ENCODE data around the gene ACAA1. TPM values are rescaled to one million over a fixed set of nuclear protein-coding genes. Genes with fewer than 3 reads are reported as not detected.

ACAA1 gene
- total RNA-seq, 1 experiment from 2014 or later, result 24.0 TPM

GRCh38 chr3:38098376-38098723 is 38.6 kb downstream of the ACAA1 start:
- CTCF ChIA-PET, result no interaction called here
- Histone ChIP-seq H3K9me3 (ENCODE audit: low read depth, low read length, poor library complexity, severe bottlenecking) (no peaks in the 10 kb centered on the region), H3K4me3 (ENCODE audit: low read depth, low read length, poor library complexity, severe bottlenecking) (no peak overlapping the region), H3K36me3 (ENCODE audit: insufficient read depth, low read length, poor library complexity, severe bottlenecking) (no peaks in the 10 kb centered on the region), H3K4me1 (ENCODE audit: insufficient read depth, low read length, poor library complexity, severe bottlenecking) (no peaks in the 10 kb centered on the region), H3K27ac (ENCODE audit: low read depth, low read length, poor library complexity, severe bottlenecking) (no peak overlapping the region), H3K27me3 (replicated peaks; ENCODE audit: insufficient read depth, low read depth, low read length, poor library complexity) (no peaks in the 10 kb centered on the region)
- BruUV-seq (replicated peaks), result no TSS peak
- TF ChIP-seq EZH2 (IDR thresholded peaks at IDR 0.05; ENCODE audit: borderline replicate concordance, low read depth, low read length, poor library complexity, severe bottlenecking) (no peak), CTCF (conservative IDR thresholded peaks at IDR 0.05; ENCODE audit: low read depth, low read length) (no peak)
- DNase-seq (ENCODE audit: low spot score), result no peak
- POLR2A ChIA-PET (ENCODE audit: low non-redundant PET), result no interaction called here
- intact Hi-C loops (cut with micrococcal nuclease; ENCODE audit: unreplicated experiment), result no loop called here

- Histone ChIP-seq H3K36me3 (ENCODE audit: insufficient read depth, low read length, poor library complexity, severe bottlenecking) (no peaks in the 10 kb centered on the region), H3K4me3 (ENCODE audit: low read depth, low read length, poor library complexity, severe bottlenecking) (no peak overlapping the region), H3K9me3 (ENCODE audit: low read depth, low read length, poor library complexity, severe bottlenecking) (no peaks in the 10 kb centered on the region), H3K4me1 (ENCODE audit: insufficient read depth, low read length, poor library complexity, severe bottlenecking) (no peaks in the 10 kb centered on the region), H3K27ac (ENCODE audit: low read depth, low read length, poor library complexity, severe bottlenecking) (no peak overlapping the region), H3K27me3 (replicated peaks; ENCODE audit: insufficient read depth, low read depth, low read length, poor library complexity) (no peaks in the 10 kb centered on the region)
- BruUV-seq (replicated peaks), result no TSS peak
- POLR2A ChIA-PET (ENCODE audit: low non-redundant PET), result no interaction called here
- DNase-seq (ENCODE audit: low spot score), result no peak
- CTCF ChIA-PET, result no interaction called here
- intact Hi-C loops (cut with micrococcal nuclease; ENCODE audit: unreplicated experiment), result no loop called here
- TF ChIP-seq CTCF (conservative IDR thresholded peaks at IDR 0.05; ENCODE audit: low read depth, low read length) (no peak), EZH2 (IDR thresholded peaks at IDR 0.05; ENCODE audit: borderline replicate concordance, low read depth, low read length, poor library complexity, severe bottlenecking) (no peak)
Observed at GRCh38 chr3:38097446-38098375, 39.2 kb downstream of the ACAA1 start.

GRCh38 chr3:38095669-38096483 is 41.1 kb downstream of the ACAA1 start:
- ChIA-PET POLR2A (ENCODE audit: low non-redundant PET) (no interaction called here), CTCF (no interaction called here)
- DNase-seq (ENCODE audit: low spot score), result no peak
- intact Hi-C loops (cut with micrococcal nuclease; ENCODE audit: unreplicated experiment), result no loop called here
- Histone ChIP-seq H3K27me3 (replicated peaks; ENCODE audit: insufficient read depth, low read depth, low read length, poor library complexity) (no peaks in the 10 kb centered on the region), H3K9me3 (ENCODE audit: low read depth, low read length, poor library complexity, severe bottlenecking) (no peaks in the 10 kb centered on the region), H3K4me1 (ENCODE audit: insufficient read depth, low read length, poor library complexity, severe bottlenecking) (no peaks in the 10 kb centered on the region), H3K4me3 (ENCODE audit: low read depth, low read length, poor library complexity, severe bottlenecking) (no peak overlapping the region), H3K36me3 (ENCODE audit: insufficient read depth, low read length, poor library complexity, severe bottlenecking) (no peaks in the 10 kb centered on the region), H3K27ac (ENCODE audit: low read depth, low read length, poor library complexity, severe bottlenecking) (no peak overlapping the region)
- TF ChIP-seq EZH2 (IDR thresholded peaks at IDR 0.05; ENCODE audit: borderline replicate concordance, low read depth, low read length, poor library complexity, severe bottlenecking) (no peak), CTCF (conservative IDR thresholded peaks at IDR 0.05; ENCODE audit: low read depth, low read length) (no peak)
- no TSS peak for BruUV-seq (replicated peaks)

Measured in A673 (cell line).